Right hindlimb (tissue), 1 donor: Measurements from ENCODE around the gene ZFAND3.

Experiments
- DNase-seq: peaks from one replicate; pipeline ENCODE4 v3.0.0-alpha.2; 2018

The ZFAND3 gene

GRCh38 chr6:37897818-37898515 lies 78.4 kb downstream of the ZFAND3 start:
- no peak for DNase-seq

- DNase-seq = no peak
Observed at GRCh38 chr6:37903351-37904340, 84.1 kb downstream of the ZFAND3 start.

GRCh38 chr6:37904590-37904989 lies 85.1 kb downstream of the ZFAND3 start:
- no peak for DNase-seq

GRCh38 chr6:37906121-37906520 lies 86.6 kb downstream of the ZFAND3 start:
- no peak for DNase-seq

GRCh38 chr6:37910998-37911397 lies 91.5 kb downstream of the ZFAND3 start:
- DNase-seq = no peak

DNA sequence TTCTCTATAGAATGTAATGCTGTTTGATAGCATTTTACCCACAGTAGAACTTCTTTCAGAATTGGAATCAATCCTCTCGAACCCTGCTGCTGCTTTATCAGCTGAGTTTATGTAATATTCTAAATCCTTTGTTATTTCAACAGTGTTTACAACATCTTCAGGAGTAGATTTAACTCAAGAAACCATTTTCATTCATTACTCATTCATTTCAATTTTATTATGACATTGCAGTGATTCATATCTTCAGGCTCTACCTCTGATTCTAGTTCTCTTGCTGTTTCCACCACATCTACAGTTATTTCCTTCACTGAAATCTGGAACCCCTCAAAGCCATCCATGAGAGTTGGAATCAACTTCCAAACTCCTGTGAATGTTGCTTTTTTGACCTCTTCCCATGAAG lies 93.7 kb downstream of the ZFAND3 start:
- no peak for DNase-seq

DNA sequence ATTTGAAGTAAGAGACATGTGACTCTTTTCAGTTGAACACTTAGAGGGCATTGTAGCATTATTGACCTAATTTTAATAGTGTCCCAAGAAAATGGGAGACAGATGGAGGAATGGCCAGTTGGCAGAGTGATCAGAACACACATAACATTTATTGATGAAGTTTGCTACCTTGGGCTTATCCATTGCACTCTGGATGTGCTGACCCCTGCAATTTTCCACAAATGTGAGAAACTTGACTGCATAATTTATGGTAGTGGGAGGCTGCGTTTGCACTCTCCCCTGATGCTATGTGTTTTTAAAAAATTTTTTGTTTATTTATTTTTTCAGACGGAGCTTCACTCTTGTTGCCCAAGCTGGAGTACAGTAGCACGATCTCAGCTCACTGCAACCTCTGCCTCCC lies 95.9 kb downstream of the ZFAND3 start:
- DNase-seq = no peak

DNA sequence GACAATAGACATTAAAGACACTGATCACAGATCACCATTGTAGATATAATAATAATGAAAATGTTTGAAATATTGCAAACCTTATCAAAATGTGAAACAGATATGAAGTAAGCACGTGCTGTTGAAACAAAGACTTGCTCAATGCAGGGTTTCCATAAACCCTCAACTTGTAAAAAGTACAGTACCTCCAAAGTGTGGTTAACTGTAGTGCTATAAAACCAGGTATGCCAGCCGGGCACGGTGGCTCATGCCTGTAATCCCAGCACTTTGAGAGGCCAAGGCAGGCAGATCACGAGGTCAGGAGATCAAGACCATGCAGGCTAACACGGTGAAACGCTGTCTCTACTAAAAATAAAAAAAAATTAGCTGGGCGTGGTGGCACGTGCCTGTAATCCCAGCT lies 96.6 kb downstream of the ZFAND3 start:
- no peak for DNase-seq

- DNase-seq = no peak
Observed at GRCh38 chr6:37916675-37917074, 97.1 kb downstream of the ZFAND3 start.

- DNase-seq = no peak
Observed at GRCh38 chr6:37917566-37917965, 98.0 kb downstream of the ZFAND3 start.

- no peak for DNase-seq
Observed at GRCh38 chr6:37919417-37920157, 100.1 kb downstream of the ZFAND3 start.

GRCh38 chr6:37920667-37921066 lies 101.1 kb downstream of the ZFAND3 start:
- DNase-seq = no peak

DNA sequence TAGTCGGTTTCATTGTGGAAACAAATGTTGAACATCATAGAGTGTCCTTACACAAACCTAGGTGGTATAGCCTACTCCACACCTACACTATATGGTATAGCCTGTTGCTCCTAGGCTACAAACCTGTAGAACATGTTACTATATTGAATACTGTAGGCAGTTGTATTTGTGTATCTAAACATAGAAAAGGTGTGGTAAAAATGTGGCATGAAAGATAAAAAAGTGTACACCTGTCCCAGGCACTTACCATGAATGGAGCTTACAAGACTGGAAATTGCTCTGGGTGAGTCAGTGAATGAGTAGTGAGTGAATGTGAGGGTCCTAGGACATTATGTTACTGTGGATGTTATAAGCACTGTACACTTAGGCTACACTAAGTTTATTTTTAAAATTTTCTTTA lies 103.0 kb downstream of the ZFAND3 start:
- no peak for DNase-seq

DNA sequence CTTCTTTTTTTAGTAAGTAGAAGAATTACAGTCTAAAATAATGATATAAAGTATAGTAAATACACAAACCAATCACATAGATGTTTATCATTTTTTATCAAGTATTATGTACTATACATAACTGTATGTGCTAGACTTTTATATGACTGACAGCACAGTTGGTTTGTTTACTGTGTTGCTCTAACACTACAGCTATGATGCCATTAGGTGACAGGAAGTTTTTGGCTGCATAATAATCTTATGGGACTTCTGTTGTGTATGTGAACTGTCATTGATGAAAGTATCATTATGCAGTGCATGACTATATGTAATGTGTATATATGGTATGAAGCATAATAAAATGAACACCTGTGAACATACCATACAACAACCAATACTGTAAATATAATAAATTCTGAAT lies 104.0 kb downstream of the ZFAND3 start:
- DNase-seq = no peak

DNA sequence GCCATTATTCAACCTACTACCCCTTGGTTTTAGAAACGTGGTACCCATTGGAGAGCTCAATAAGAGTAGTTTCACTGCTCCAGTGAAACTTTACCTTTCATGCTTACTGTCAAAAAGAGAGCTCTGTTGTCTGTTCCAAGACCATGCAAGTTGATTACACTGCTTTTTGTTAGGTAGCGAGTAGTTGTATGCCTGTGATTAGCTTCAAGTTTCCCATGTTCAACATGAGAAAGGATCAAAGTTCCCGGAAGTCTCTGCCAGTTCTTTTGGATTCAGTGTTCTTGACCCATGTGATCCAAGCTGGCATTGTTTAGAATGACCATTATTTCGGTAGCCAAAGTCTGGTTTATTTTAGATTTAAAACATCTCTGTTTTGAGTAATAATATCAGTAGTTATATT lies 107.1 kb downstream of the ZFAND3 start:
- no peak for DNase-seq

DNA sequence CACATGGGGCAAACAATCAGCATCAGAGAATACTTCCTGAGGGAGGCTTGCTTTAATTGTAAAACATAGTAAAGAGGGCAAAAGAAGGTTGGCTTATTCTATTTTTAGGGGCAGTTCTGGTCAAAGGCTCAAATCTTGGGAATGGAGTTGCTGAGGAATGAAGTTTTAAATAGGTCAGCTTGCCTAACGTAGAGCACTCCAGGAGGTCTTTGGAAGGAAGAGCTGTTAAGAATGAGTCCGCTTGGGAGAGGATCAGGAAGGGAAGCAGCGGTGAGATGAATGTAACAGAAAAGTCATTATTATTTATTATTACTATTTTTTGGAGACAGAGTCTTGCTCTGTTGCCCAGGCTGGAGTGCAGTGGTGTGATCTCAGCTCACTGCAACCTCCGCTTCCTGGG lies 108.7 kb downstream of the ZFAND3 start:
- no peak for DNase-seq

GRCh38 chr6:37930288-37930971 lies 110.9 kb downstream of the ZFAND3 start:
- DNase-seq = no peak

- no peak for DNase-seq
Observed at GRCh38 chr6:37931066-37931465, 111.5 kb downstream of the ZFAND3 start.

DNA sequence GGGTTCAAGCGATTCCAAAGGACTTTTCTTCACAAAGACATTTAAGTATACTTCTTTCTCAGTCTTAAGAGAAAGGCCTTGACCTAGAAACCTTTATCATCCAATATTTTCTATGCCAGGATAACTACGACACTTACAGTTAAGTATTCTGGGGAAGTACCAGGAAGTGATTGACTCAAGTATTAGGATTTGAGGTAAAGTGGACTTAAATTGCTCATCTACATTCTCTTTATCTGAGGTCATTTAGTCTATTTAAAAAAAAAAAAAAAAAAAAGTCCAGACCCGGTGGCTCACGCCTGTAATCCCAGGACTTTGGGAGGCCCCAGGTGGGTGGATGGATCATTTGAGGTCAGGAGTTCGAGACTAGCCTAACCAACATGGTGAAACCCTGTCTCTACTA lies 114.7 kb downstream of the ZFAND3 start:
- no peak for DNase-seq

GRCh38 chr6:37936150-37936549 lies 116.6 kb downstream of the ZFAND3 start:
- DNase-seq = no peak

DNA sequence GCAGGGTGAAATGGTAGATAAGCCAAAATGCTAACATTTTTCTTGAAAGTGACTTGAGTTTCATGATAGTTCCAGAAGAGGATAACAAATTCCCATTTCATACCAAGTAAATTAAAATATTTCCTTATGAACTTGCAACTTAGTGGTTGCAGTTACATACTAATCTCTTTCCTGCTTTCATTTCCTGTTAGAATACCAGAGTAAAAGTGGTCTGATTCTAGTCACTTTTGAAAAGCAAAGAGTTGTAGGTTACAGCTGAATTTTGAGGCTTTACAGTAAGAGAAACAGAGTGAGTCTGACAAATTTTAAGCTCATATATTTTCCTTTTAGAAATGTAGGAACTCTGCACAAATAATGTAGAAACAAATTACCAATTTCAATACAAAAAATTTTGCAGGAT lies 117.4 kb downstream of the ZFAND3 start:
- no peak for DNase-seq

GRCh38 chr6:37938909-37939308 lies 119.4 kb downstream of the ZFAND3 start:
- no peak for DNase-seq
